Mononuclear cell (primary cell): ENCODE measurements around the gene PPFIA3. TPM values are rescaled to one million over a fixed set of nuclear protein-coding genes. Genes with fewer than 3 reads are reported as not detected.

Source experiments
- H3K27me3 ChIP-seq: 2 replicates; pipeline ENCODE4 v1.6.0; 2011; ENCODE audit warnings: low read length, control low read depth; ENCODE audit not compliant: insufficient read depth
- H3K4me1 ChIP-seq: 2 replicates; pipeline ENCODE4 v1.5.1; 2011; ENCODE audit warnings: mild to moderate bottlenecking, low read length, control low read depth; ENCODE audit not compliant: insufficient read depth
- H3K4me3 ChIP-seq: 2 replicates; pipeline ENCODE4 v1.5.1; 2011; ENCODE audit warnings: mild to moderate bottlenecking, low read length, moderate library complexity
- H3K9me3 ChIP-seq: 2 replicates; pipeline ENCODE4 v1.5.1; 2011; ENCODE audit warnings: low read depth, mild to moderate bottlenecking, control low read depth, low read length
- total RNA-seq: library from RNA; depleted of rRNA; stranded (reverse); fragments of >200 nt; gene quantifications from one replicate; pipeline ENCODE4 v1.2.3, GENCODE V29; 2012

PPFIA3 gene
- total RNA-seq, 1 donor = 1.2 TPM

GRCh38 chr19:49094505-49095482, 24.6 kb upstream of the PPFIA3 start:
- Histone ChIP-seq H3K4me3 (no peak overlapping the region), H3K9me3 (no peaks in the 10 kb centered on the region), H3K4me1 (no peaks in the 10 kb centered on the region), H3K27me3 (no peaks in the 10 kb centered on the region)

- H3K27me3 ChIP-seq = no peaks in the 10 kb centered on the region
- no peaks in the 10 kb centered on the region for H3K9me3 ChIP-seq
- H3K4me3 ChIP-seq = no peak overlapping the region
- H3K4me1 ChIP-seq = no peaks in the 10 kb centered on the region
Observed at GRCh38 chr19:49097453-49098288, 21.7 kb upstream of the PPFIA3 start.

GRCh38 chr19:49098795-49099194, 20.5 kb upstream of the PPFIA3 start:
- no peaks in the 10 kb centered on the region for H3K4me1 ChIP-seq
- H3K4me3 ChIP-seq = no peak overlapping the region
- H3K9me3 ChIP-seq = no peaks in the 10 kb centered on the region
- H3K27me3 ChIP-seq = no peaks in the 10 kb centered on the region

DNA sequence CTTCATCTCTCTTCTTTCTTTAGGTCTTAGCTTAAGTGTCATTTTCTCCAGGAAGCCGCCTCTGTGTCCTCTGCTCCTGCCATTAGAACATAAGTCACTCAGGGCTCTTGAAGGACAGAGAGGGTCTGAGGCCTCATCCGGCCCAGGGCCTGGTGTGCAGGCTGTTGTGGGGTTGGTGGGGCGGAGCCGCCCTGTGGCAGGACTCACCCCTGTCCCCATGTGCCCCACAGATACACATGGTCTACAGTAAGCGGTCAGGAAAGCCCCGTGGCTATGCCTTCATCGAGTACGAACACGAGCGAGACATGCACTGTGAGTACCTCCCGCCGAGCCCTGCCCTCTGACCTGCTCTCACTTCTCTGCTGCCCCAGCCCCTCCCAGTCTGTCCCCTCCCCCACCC, 18.2 kb upstream of the PPFIA3 start:
- Histone ChIP-seq H3K27me3 (no peaks in the 10 kb centered on the region), H3K4me1 (no peaks in the 10 kb centered on the region), H3K4me3 (no peak overlapping the region), H3K9me3 (no peaks in the 10 kb centered on the region)

- no peaks in the 10 kb centered on the region for H3K4me1 ChIP-seq
- no peak overlapping the region for H3K4me3 ChIP-seq
- no peaks in the 10 kb centered on the region for H3K9me3 ChIP-seq
- H3K27me3 ChIP-seq = no peaks in the 10 kb centered on the region
Observed at GRCh38 chr19:49102303-49102702, 17.0 kb upstream of the PPFIA3 start.

DNA sequence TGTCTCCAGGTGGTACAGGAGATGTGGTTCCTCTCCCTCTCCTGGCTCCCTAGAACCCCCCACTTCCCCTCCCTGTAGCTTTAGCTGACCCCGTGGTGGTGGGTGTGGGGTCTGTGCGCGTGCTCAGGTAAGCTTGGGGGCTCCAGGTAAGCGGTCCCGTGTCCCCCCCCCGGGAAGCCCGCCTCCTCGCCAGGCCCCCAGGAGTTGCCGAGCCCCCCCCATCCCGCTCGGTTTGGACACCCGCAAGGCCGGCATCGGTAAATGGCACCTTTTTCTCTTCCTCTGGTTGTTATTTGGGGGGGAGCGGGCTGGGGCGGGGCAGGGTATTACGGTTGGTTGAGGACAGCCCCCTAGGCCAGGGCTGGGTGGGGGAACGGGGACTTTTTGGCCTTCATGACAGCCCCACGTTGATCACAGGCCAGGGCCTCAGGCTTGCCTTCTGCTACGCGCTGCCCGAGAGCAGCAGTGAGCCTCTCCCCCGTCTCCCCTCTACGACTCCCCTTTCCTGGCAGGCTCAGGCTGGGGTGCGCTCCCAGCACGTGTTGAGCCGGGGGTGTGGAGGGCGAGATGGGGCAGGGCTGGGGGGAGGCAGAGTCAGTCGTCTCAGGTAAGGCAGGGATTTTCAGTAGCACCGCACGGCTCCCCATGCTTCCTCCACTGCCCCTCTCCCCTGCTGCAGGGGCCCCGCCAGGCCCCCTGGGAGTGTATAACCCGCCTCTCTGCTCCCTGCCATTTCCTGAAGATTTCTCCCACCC, 15.8 kb upstream of the PPFIA3 start:
- H3K9me3 ChIP-seq = no peaks in the 10 kb centered on the region

GRCh38 chr19:49104229-49104864, 15.0 kb upstream of the PPFIA3 start:
- Histone ChIP-seq H3K4me1 (no peaks in the 10 kb centered on the region), H3K9me3 (no peaks in the 10 kb centered on the region), H3K4me3 (no peak overlapping the region), H3K27me3 (no peaks in the 10 kb centered on the region)

More for the DNA sequence above, 15.8 kb upstream of the PPFIA3 start:
- Histone ChIP-seq H3K4me3 (no peak overlapping the region), H3K27me3 (no peaks in the 10 kb centered on the region), H3K4me1 (no peaks in the 10 kb centered on the region)

DNA sequence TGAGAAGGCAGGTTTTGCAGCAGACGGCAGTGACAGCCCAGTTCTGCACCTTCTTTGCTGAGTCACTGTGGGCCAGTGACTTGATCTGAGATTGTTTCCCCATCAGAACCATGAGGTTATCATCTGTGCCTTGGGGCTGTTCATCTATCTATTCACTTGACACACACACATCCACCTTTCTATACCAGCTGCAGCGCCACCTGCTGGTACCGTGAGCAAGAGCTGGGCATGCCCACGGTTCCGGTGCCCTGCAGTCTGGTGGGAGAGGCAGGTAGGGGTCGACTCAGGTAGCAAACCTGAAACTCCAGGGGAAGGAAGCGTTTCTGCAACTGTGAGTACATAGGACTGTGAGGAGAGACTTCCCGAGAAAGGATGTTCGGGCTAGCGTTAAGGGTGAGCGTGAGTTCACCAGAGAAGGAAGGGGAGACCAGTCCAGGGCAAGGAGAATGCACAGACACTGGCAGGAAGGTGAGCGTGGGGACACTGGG, 12.7 kb upstream of the PPFIA3 start:
- H3K4me3 ChIP-seq = no peak overlapping the region
- H3K27me3 ChIP-seq = no peaks in the 10 kb centered on the region
- no peaks in the 10 kb centered on the region for H3K4me1 ChIP-seq
- no peaks in the 10 kb centered on the region for H3K9me3 ChIP-seq

- H3K4me1 ChIP-seq = no peaks in the 10 kb centered on the region
- H3K27me3 ChIP-seq = no peaks in the 10 kb centered on the region
- H3K4me3 ChIP-seq = no peak overlapping the region
- no peaks in the 10 kb centered on the region for H3K9me3 ChIP-seq
Observed at GRCh38 chr19:49107625-49108459, 11.5 kb upstream of the PPFIA3 start.

GRCh38 chr19:49109051-49109450, 10.3 kb upstream of the PPFIA3 start:
- H3K27me3 ChIP-seq = no peaks in the 10 kb centered on the region
- no peaks in the 10 kb centered on the region for H3K9me3 ChIP-seq
- H3K4me1 ChIP-seq = peaks cover 8% of the 10 kb centered on the region
- H3K4me3 ChIP-seq = no peak overlapping the region

DNA sequence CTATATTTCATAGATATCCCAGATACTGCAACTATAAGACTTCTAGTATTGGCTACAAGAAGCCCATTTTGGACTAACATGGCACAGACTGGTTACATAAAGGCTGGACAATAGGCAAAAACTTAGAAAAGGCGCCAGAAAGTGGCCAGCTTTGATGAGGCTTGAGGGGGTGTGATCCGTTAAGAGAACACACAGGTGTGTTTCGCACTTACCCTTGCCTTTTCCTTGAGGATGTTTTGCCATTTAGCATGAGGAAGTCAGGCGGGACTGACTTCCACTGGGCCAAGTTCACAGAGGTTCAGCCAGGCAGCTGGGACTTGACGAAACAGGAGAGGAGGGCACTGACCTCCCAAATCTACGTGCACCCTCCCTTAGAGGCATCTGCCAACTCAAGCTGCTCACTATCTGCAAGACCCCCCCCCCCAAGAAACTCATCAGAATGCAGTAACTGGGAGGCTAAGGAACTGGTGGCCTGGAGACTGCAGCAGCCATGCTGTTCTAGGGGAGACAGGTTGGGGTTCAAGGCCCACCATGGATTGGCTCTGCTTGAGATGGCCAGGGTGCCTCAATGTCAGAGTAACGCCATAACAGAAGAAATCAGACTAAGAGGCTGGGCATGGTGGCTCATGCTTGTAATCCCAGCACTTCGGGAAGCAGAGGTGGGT, 9.6 kb upstream of the PPFIA3 start:
- H3K9me3 ChIP-seq = no peaks in the 10 kb centered on the region
- H3K4me1 ChIP-seq = peaks cover 10% of the 10 kb centered on the region
- no peaks in the 10 kb centered on the region for H3K27me3 ChIP-seq
- no peak overlapping the region for H3K4me3 ChIP-seq

DNA sequence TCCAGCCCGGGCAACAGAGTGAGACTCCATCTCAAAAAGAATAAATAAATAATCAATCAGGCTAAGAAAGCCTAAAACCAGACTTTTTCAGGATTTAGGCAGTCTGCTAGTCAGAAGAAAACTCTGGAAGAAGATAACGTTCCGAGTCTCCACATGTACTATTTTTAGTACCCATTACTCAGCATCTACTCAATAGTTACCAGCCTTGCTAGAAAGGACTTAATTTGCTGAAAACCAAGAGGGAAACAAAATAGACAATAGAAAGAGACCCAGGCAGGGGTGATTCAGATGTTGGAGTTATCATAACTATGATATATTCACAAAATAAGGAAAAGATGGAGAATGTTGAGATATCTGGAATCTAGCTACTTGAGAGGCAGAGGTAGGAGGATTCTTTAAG, 8.8 kb upstream of the PPFIA3 start:
- H3K4me3 ChIP-seq = no peak overlapping the region
- no peaks in the 10 kb centered on the region for H3K9me3 ChIP-seq
- no peaks in the 10 kb centered on the region for H3K27me3 ChIP-seq
- H3K4me1 ChIP-seq = peaks cover 16% of the 10 kb centered on the region

- Histone ChIP-seq H3K27me3 (no peaks in the 10 kb centered on the region), H3K4me3 (no peak overlapping the region), H3K4me1 (peaks cover 22% of the 10 kb centered on the region), H3K9me3 (no peaks in the 10 kb centered on the region)
Observed at GRCh38 chr19:49111218-49111998, 7.9 kb upstream of the PPFIA3 start.
